PC-3 (cell line): ENCODE data around the gene IFI27L2. TPM values are rescaled to one million over a fixed set of nuclear protein-coding genes. Genes with fewer than 3 reads are reported as not detected.

Source experiments
- ATAC-seq: fragments of 200-7000 bp; cut with Tn5 transposase; 2 replicates; pipeline ENCODE4 v1.9.1; 2020; ENCODE audit warnings: mild to moderate bottlenecking, moderate library complexity
- BruUV-seq: library from RNA; stranded (reverse); fragments of 400-500 nt; replicated peaks from 2 replicates; lab custom pipeline; 2021; lab: Mats Ljungman, UMichigan
- CTCF ChIA-PET: fragments of 300-600 bp; sonication (Branson Sonifier 250); formaldehyde crosslinking; loops from one replicate; lab custom pipeline; 2022; ENCODE audit warnings: antibody characterized with exemption; lab: Charles Lee
- POLR2A ChIA-PET: fragments of 300-600 bp; sonication (Branson Sonifier 250); formaldehyde crosslinking; loops from one replicate; lab custom pipeline; 2022; ENCODE audit warnings: antibody characterized with exemption; ENCODE audit not compliant: unreplicated experiment; lab: Charles Lee
- DNase-seq: peaks from one replicate; pipeline ENCODE4 v3.0.0-alpha.2; 2015
- H2AFZ ChIP-seq: fragments of 300-600 bp; sonication (generic); 2 replicates; pipeline ENCODE4 v1.6.0; 2016; ENCODE audit warnings: antibody characterized with exemption, low read length
- H3F3A ChIP-seq: fragments of 300-600 bp; sonication (generic); one replicate; pipeline ENCODE4 v1.6.0; 2017; ENCODE audit warnings: antibody characterized with exemption, low read length, control low read depth, mild to moderate bottlenecking; ENCODE audit not compliant: unreplicated experiment
- H3K27ac ChIP-seq: fragments of 300-600 bp; sonication (generic); 2 replicates; pipeline ENCODE4 v1.5.1; 2016; ENCODE audit warnings: mild to moderate bottlenecking, low read length
- H3K27me3 ChIP-seq: fragments of 300-600 bp; sonication (generic); 2 replicates; pipeline ENCODE4 v1.6.1; 2016; ENCODE audit warnings: low read length, mixed read lengths
- H3K36me3 ChIP-seq: fragments of 300-600 bp; sonication (generic); 2 replicates; pipeline ENCODE4 v1.6.1; 2016; ENCODE audit warnings: low read depth, mixed run types, low read length, mixed read lengths
- H3K4me1 ChIP-seq: fragments of 300-600 bp; sonication (generic); 2 replicates; pipeline ENCODE4 v1.5.1; 2016; ENCODE audit warnings: low read length; ENCODE audit not compliant: insufficient read depth
- H3K4me2 ChIP-seq: fragments of 300-600 bp; sonication (generic); 2 replicates; pipeline ENCODE4 v1.6.0; 2016; ENCODE audit warnings: low read length
- H3K4me3 ChIP-seq: fragments of 300-600 bp; sonication (generic); 2 replicates; pipeline ENCODE4 v1.5.1; 2016; ENCODE audit warnings: mild to moderate bottlenecking, low read length, mixed read lengths
- H3K79me2 ChIP-seq: fragments of 300-600 bp; sonication (generic); 2 replicates; pipeline ENCODE4 v1.6.1; 2017; ENCODE audit warnings: low read length, mixed read lengths
- H3K9ac ChIP-seq: fragments of 300-600 bp; sonication (generic); 2 replicates; pipeline ENCODE4 v1.6.0; 2016; ENCODE audit warnings: mild to moderate bottlenecking, low read length
- H3K9me2 ChIP-seq: fragments of 300-600 bp; sonication (generic); replicated peaks from 2 replicates; pipeline ENCODE4 v1.6.1; 2016; ENCODE audit warnings: mixed run types, low read length, mixed read lengths
- H3K9me3 ChIP-seq: fragments of 300-600 bp; sonication (generic); 2 replicates; pipeline ENCODE4 v1.6.1; 2016; ENCODE audit warnings: low read length, mixed read lengths
- H4K20me1 ChIP-seq: fragments of 300-600 bp; sonication (generic); 2 replicates; pipeline ENCODE4 v1.6.1; 2016; ENCODE audit warnings: low read length, mixed read lengths
- EZH2 ChIP-seq: fragments of 300-600 bp; sonication (generic); IDR thresholded peaks from one replicate; pipeline ENCODE4 v1.6.1; 2017; ENCODE audit warnings: antibody characterized with exemption, mild to moderate bottlenecking, low read length; ENCODE audit not compliant: unreplicated experiment
- EZH2phosphoT487 ChIP-seq: fragments of 300-600 bp; sonication (generic); IDR thresholded peaks from 2 replicates; pipeline ENCODE4 v1.6.1; 2018; ENCODE audit warnings: mild to moderate bottlenecking, antibody characterized with exemption, low read length, borderline replicate concordance
- intact Hi-C: fragments of 100-400 bp; cut with micrococcal nuclease; formaldehyde crosslinking; loops from 2 replicates; pipeline ENCODE4 v1.9.0; 2023
- total RNA-seq: library from RNA; depleted of rRNA; stranded (reverse); fragments of >200 nt; gene quantifications from 2 replicates; pipeline ENCODE4 v1.2.3, GENCODE V29; 2014
- TF ChIP-seq, protein P1 (sequence below): fragments of 300-600 bp; sonication (generic); conservative IDR thresholded peaks from 2 replicates; pipeline ENCODE4 v1.5.1; 2017; ENCODE audit warnings: antibody characterized with exemption, low read depth, mild to moderate bottlenecking, low read length

Gene IFI27L2
- total RNA-seq, 1 experiment from 2014 or later = 42.7 TPM

GRCh38 chr14:94128216-94128839, 1.1 kb downstream of the IFI27L2 start:
- intact Hi-C loops = no loop called here
- Histone ChIP-seq H3K36me3 (no peaks in the 10 kb centered on the region), H3K9me2 (no peaks in the 10 kb centered on the region), H2AFZ (no peak overlapping the region), H3F3A (no peaks in the 10 kb centered on the region), H4K20me1 (no peaks in the 10 kb centered on the region), H3K27ac (no peak overlapping the region), H3K79me2 (no peaks in the 10 kb centered on the region), H3K9ac (no peak overlapping the region), H3K9me3 (no peaks in the 10 kb centered on the region), H3K27me3 (no peaks in the 10 kb centered on the region), H3K4me3 (no peak overlapping the region), H3K4me2 (peak overlapping the region; percentile 97), H3K4me1 (peaks cover 9% of the 10 kb centered on the region; the same call in 1 of the 2 replicates)
- CTCF ChIA-PET = no interaction called here
- BruUV-seq = no TSS peak
- TF ChIP-seq EZH2phosphoT487 (no peak), EZH2 (no peak)
- TF ChIP-seq, protein P1, sequence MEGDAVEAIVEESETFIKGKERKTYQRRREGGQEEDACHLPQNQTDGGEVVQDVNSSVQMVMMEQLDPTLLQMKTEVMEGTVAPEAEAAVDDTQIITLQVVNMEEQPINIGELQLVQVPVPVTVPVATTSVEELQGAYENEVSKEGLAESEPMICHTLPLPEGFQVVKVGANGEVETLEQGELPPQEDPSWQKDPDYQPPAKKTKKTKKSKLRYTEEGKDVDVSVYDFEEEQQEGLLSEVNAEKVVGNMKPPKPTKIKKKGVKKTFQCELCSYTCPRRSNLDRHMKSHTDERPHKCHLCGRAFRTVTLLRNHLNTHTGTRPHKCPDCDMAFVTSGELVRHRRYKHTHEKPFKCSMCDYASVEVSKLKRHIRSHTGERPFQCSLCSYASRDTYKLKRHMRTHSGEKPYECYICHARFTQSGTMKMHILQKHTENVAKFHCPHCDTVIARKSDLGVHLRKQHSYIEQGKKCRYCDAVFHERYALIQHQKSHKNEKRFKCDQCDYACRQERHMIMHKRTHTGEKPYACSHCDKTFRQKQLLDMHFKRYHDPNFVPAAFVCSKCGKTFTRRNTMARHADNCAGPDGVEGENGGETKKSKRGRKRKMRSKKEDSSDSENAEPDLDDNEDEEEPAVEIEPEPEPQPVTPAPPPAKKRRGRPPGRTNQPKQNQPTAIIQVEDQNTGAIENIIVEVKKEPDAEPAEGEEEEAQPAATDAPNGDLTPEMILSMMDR = no peak
- POLR2A ChIA-PET = no interaction called here
- ATAC-seq (no peak), DNase-seq (no peak)

DNA sequence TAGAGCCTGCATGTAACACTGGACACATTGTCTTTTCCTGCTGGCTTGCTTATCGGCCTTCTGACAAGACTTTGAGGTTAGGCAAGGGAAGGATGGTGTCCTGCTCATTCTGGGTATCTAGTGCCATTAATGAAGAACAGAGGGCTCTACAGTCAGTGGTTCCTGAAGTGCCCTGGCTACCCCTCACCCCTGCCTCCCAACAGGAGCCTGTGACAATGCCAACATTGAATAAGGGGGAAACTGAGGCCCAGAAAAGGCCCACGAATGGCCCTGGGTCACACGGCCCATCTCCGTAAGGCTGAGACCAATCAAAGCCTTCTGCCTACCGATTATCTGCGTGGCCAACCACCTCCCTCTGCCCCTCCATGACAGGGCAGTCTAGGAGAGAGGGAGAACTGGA, 2.1 kb downstream of the IFI27L2 start:
- ATAC-seq (no peak), DNase-seq (no peak)
- intact Hi-C loops = no loop called here
- Histone ChIP-seq H2AFZ (no peak overlapping the region), H3K9me3 (no peaks in the 10 kb centered on the region), H3K36me3 (no peaks in the 10 kb centered on the region), H3K27ac (no peak overlapping the region), H3K4me1 (peaks cover 9% of the 10 kb centered on the region; the same call in 1 of the 2 replicates), H3K4me3 (no peak overlapping the region), H3K79me2 (no peaks in the 10 kb centered on the region), H3K4me2 (no peak overlapping the region), H3F3A (no peaks in the 10 kb centered on the region), H3K9ac (no peak overlapping the region), H4K20me1 (no peaks in the 10 kb centered on the region), H3K27me3 (no peaks in the 10 kb centered on the region), H3K9me2 (no peaks in the 10 kb centered on the region)
- CTCF ChIA-PET = no interaction called here
- no TSS peak for BruUV-seq
- TF ChIP-seq, protein P1 = no peak
- TF ChIP-seq EZH2 = no peak
- TF ChIP-seq EZH2phosphoT487 = no peak
- POLR2A ChIA-PET = no interaction called here

GRCh38 chr14:94126800-94127199, 2.6 kb downstream of the IFI27L2 start:
- Histone ChIP-seq H3K27me3 (no peaks in the 10 kb centered on the region), H3K4me2 (no peak overlapping the region), H3K4me1 (peaks cover 9% of the 10 kb centered on the region; the same call in 1 of the 2 replicates), H3K4me3 (no peak overlapping the region), H3K9ac (no peak overlapping the region), H3K9me2 (no peaks in the 10 kb centered on the region), H2AFZ (no peak overlapping the region), H3F3A (no peaks in the 10 kb centered on the region), H3K79me2 (no peaks in the 10 kb centered on the region), H4K20me1 (no peaks in the 10 kb centered on the region), H3K36me3 (no peaks in the 10 kb centered on the region), H3K27ac (no peak overlapping the region), H3K9me3 (no peaks in the 10 kb centered on the region)
- ATAC-seq (no peak), DNase-seq (no peak)
- CTCF ChIA-PET = no interaction called here
- POLR2A ChIA-PET = no interaction called here
- TF ChIP-seq, protein P1 = no peak
- no peak for TF ChIP-seq EZH2
- TF ChIP-seq EZH2phosphoT487 = no peak
- intact Hi-C loops = no loop called here
- BruUV-seq = no TSS peak
